SIG-M5 treated with dmso at 0.1 percent for 504 hours (cell line): ENCODE results near the gene GRIN1.

ENCODE experiments used
- DNase-seq: peaks from one replicate; lab custom pipeline; 2025; ENCODE audit not compliant: unreplicated experiment; lab: John Stamatoyannopoulos, UW

The GRIN1 gene

GRCh38 chr9:137145731-137146526 is 7.0 kb downstream of the GRIN1 start:
- no peak for DNase-seq

DNA sequence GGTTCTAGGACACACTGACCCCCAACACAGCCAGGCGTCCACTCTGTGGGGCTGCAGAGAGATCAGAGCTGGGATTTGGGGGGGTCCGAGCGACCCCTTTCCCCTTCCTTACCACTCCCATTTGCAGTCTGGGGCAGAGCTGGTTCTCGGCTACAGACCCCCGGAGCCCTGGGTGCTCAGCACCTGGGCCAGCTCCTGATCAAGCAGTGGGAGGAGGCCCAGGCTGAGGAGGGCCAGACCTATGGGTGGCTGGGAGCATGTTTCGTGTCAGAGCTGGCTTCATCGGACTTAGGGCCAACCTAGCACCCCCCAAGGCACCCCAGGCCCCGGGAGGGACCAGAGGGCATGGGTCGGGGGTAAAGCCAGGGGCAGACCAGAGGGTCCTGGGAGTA is 7.6 kb downstream of the GRIN1 start:
- no peak for DNase-seq

DNA sequence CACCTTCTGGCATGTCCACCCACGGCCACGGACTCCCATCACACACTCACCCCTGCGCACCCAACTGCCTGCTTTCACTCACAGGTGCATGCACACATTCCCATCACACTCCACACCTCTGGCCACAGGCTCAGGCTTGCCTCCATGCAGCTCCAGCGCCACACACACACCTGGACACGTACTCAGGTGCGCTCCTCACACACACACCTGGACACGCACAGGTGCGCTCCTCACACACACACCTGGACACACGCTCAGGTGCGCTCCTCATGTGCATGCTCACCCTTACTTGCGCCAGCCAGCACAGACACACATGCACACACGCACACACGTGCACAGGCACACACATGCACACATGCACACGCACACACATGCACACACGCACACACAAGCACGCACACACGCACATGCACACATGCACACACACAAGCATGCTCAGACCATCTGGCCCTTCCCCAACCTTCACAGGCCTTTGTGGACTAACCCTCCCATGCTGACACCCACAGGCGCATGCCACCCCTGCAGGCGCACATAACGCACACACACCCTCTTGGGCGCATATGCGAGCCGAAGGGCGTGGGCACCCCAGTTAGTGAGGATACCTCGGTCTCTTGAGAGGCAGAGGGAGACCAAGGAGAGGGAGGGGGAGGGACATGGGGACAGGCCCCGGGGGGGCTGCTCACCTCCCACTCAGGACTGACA is 8.3 kb downstream of the GRIN1 start:
- no peak for DNase-seq

DNA sequence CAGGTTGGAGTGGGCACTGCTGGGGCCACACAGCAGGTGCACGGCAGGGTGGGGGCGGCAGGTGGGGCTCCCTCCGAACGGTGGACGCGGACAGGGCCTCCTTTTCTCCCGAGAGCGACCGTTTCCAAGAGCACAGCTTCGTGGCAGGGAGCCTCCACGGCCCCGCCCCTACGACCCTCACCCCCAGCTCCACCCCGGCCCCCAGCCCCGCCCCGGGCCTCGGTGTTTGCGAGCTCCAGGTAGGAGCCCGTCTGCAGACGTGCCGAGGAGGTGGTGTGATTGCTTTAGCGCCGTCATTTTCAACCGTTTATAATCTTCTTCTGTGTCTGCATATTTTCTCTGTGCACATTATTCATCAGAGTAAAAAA is 8.8 kb downstream of the GRIN1 start:
- DNase-seq, result no peak

- DNase-seq, result no peak
These were observed 9.3 kb downstream of the GRIN1 start for GRCh38 chr9:137148242-137148641.

GRCh38 chr9:137148661-137149060 is 9.7 kb downstream of the GRIN1 start:
- no peak for DNase-seq

DNA sequence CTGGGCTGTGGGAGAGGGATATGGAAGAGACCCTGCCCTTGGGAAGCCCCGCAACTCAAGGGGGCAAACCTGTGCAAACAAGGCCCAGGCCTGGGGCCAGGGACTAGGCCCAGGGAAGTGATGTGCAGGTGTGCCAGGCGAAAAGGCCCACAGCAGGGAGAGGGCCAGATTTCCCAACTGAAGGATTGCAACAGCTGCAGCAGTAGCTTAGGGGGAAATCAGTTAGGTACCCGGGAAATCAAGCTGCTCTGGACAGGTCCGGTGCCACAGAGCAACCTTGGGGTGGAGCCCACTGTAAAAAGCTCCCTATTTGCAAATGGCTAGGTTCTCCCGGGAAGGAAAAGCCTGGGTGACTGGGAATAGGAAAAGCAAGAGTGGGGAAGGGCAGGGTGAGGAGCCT is 10.4 kb downstream of the GRIN1 start:
- no peak for DNase-seq

GRCh38 chr9:137149942-137150616 is 11.1 kb downstream of the GRIN1 start:
- DNase-seq, result no peak

DNA sequence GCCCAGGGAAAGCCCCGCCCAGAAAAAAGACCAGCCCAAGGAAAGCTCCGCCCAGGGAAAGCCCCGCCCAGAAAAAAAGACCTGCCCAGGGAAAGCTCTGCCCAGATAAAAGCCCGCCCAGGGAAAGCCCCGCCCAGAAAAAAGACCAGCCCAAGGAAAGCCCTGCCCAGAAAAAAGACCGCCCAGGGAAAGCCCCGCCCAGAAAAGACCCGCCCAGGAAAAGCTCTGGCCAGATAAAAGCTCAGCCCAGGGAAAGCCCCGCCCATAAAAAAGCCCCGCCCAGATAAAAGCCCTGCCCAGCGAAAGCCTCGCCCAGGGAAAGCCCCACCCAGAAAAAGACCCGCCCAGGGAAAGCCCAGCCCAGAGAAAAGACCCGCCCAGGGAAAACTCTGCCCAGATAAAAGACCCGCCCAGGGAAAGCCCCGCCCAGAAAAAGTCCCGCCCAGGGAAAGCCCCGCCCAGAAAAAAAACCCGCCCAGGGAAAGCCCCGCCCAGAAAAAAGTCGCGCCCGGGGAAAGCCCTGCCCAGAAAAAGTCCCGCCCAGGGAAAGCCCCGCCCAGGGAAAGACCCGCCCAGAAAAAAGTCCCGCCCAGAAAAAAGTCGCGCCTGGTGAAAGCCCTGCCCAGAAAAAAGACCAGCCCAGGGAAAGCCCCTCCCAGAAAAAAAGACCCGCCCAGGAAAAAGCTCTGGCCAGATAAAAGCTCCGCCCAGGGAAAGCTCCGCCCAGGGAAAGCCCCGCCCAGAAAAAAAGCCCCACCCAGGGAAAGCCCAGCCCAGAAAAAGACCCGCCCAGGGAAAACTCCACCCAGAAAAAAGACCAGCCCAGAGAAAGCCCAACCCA is 11.9 kb downstream of the GRIN1 start:
- DNase-seq, result peak; percentile 67

GRCh38 chr9:137152844-137153405 is 14.0 kb downstream of the GRIN1 start:
- no peak for DNase-seq

- no peak for DNase-seq
These were observed 17.8 kb downstream of the GRIN1 start for GRCh38 chr9:137156567-137157375.

GRCh38 chr9:137157618-137158415 is 18.9 kb downstream of the GRIN1 start:
- DNase-seq, result no peak

- DNase-seq, result no peak
These were observed 19.7 kb downstream of the GRIN1 start for GRCh38 chr9:137158625-137159024.

- no peak for DNase-seq
These were observed 20.4 kb downstream of the GRIN1 start for GRCh38 chr9:137159105-137160053.

DNA sequence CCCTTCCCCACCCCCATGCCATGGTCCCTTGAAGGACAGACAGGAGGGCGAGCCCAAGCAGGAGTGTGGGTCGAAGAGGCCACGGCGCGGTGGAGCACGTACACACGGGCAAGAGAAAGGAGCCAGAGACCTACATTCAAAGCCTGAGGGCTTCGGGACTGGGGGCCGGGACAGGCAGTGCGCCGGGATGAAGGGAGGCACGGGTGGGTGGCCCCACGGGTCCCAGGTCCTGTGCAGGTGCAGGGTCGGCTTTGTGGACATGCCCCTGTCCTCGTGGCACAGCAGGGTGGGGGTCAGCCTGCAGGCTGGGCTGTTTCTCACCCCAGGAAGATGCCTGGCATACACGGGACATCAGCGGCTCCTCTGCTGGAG is 21.1 kb downstream of the GRIN1 start:
- no peak for DNase-seq

GRCh38 chr9:137160716-137161557 is 22.0 kb downstream of the GRIN1 start:
- DNase-seq, result no peak
